Measurements from ENCODE around the gene TNFRSF19. TPM values are rescaled to one million over a fixed set of nuclear protein-coding genes. Genes with fewer than 3 reads are reported as not detected.

The TNFRSF19 gene
- total RNA-seq, 1 experiment from 2014 or later, result 0.24 TPM

GRCh38 chr13:23599083-23599925, 29.1 kb downstream of the TNFRSF19 start:
- Histone ChIP-seq H3K27ac (no peak overlapping the region), H3K79me2 (ENCODE audit: low read depth) (no peaks in the 10 kb centered on the region), H2AFZ (no peak overlapping the region), H3K36me3 (ENCODE audit: low read depth) (no peaks in the 10 kb centered on the region), H4K20me1 (ENCODE audit: insufficient read depth) (no peaks in the 10 kb centered on the region), H3K4me3 (no peak overlapping the region), H3F3A (ENCODE audit: insufficient read depth, low read depth) (no peaks in the 10 kb centered on the region), H3K27me3 (ENCODE audit: insufficient read depth, low read depth) (no peaks in the 10 kb centered on the region), H3K4me2 (peak overlapping the region; percentile 22; the same call in 1 of the 2 replicates), H3K9me2 (ENCODE audit: insufficient read depth) (peaks cover 3% of the 10 kb centered on the region; the same call in 1 of the 2 replicates), H3K4me1 (replicated peaks; ENCODE audit: insufficient read depth) (peaks cover 15% of the 10 kb centered on the region), H3K9me3 (ENCODE audit: insufficient read depth, low read depth) (no peaks in the 10 kb centered on the region)
- POLR2A ChIA-PET (ENCODE audit: unreplicated experiment), result no interaction called here
- peak; percentile 30 to 60 for DNase-seq
- TF ChIP-seq CTCF (conservative IDR thresholded peaks at IDR 0.05), result no peak
- TF ChIP-seq EZH2 (IDR thresholded peaks at IDR 0.05; ENCODE audit: low read depth), result no peak
- no TSS peak for BruUV-seq (replicated peaks)
- intact Hi-C loops (cut with micrococcal nuclease; ENCODE audit: unreplicated experiment), result no loop called here
- CTCF ChIA-PET, result no interaction called here

DNA sequence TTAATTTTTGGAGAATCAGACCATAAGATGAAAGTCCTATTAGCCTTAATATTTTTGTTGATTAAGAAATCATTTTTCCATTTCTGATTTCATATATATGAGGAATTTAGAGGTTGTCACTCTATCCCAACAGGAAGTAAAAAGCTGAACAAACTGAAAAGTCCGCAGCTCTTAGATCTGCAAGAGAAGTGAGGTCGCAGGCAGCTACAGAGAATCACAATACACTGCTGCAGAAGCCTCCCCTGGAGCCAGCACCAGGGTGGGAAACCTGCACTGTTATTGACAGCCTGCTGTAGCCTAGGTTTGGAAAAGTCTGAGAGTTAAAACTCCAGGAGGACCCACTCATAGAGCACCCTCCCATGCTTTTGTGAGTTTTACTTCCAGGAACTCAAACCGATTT, 29.9 kb downstream of the TNFRSF19 start:
- intact Hi-C loops (cut with micrococcal nuclease; ENCODE audit: unreplicated experiment), result no loop called here
- no peaks in the 10 kb centered on the region for H4K20me1 ChIP-seq (ENCODE audit: insufficient read depth)
- H3K27ac ChIP-seq, result no peak overlapping the region
- no peaks in the 10 kb centered on the region for H3F3A ChIP-seq (ENCODE audit: insufficient read depth, low read depth)
- no peak overlapping the region for H3K4me3 ChIP-seq
- BruUV-seq (replicated peaks), result TSS peak; percentile 22
- peaks cover 15% of the 10 kb centered on the region for H3K4me1 ChIP-seq (replicated peaks; ENCODE audit: insufficient read depth)
- H3K9me3 ChIP-seq (ENCODE audit: insufficient read depth, low read depth), result no peaks in the 10 kb centered on the region
- CTCF ChIA-PET, result no interaction called here
- DNase-seq, result no peak
- TF ChIP-seq CTCF (conservative IDR thresholded peaks at IDR 0.05) (no peak), EZH2 (IDR thresholded peaks at IDR 0.05; ENCODE audit: low read depth) (no peak)
- H3K79me2 ChIP-seq (ENCODE audit: low read depth), result no peaks in the 10 kb centered on the region
- H3K9me2 ChIP-seq (ENCODE audit: insufficient read depth), result peaks cover 3% of the 10 kb centered on the region; the same call in 1 of the 2 replicates
- no peaks in the 10 kb centered on the region for H3K36me3 ChIP-seq (ENCODE audit: low read depth)
- no peak overlapping the region for H2AFZ ChIP-seq
- POLR2A ChIA-PET (ENCODE audit: unreplicated experiment), result no interaction called here
- no peak overlapping the region for H3K4me2 ChIP-seq
- H3K27me3 ChIP-seq (ENCODE audit: insufficient read depth, low read depth), result no peaks in the 10 kb centered on the region

GRCh38 chr13:23600534-23600933, 30.3 kb downstream of the TNFRSF19 start:
- H3K79me2 ChIP-seq (ENCODE audit: low read depth), result no peaks in the 10 kb centered on the region
- no peaks in the 10 kb centered on the region for H3K9me3 ChIP-seq (ENCODE audit: insufficient read depth, low read depth)
- TF ChIP-seq CTCF (conservative IDR thresholded peaks at IDR 0.05) (no peak), EZH2 (IDR thresholded peaks at IDR 0.05; ENCODE audit: low read depth) (no peak)
- intact Hi-C loops (cut with micrococcal nuclease; ENCODE audit: unreplicated experiment), result no loop called here
- DNase-seq, result no peak
- ChIA-PET CTCF (no interaction called here), POLR2A (ENCODE audit: unreplicated experiment) (no interaction called here)
- no peak overlapping the region for H3K4me3 ChIP-seq
- no peaks in the 10 kb centered on the region for H3F3A ChIP-seq (ENCODE audit: insufficient read depth, low read depth)
- H2AFZ ChIP-seq, result no peak overlapping the region
- peaks cover 3% of the 10 kb centered on the region; the same call in 1 of the 2 replicates for H3K9me2 ChIP-seq (ENCODE audit: insufficient read depth)
- no TSS peak for BruUV-seq (replicated peaks)
- H3K27me3 ChIP-seq (ENCODE audit: insufficient read depth, low read depth), result no peaks in the 10 kb centered on the region
- H3K4me1 ChIP-seq (replicated peaks; ENCODE audit: insufficient read depth), result peaks cover 15% of the 10 kb centered on the region
- H3K27ac ChIP-seq, result no peak overlapping the region
- no peaks in the 10 kb centered on the region for H4K20me1 ChIP-seq (ENCODE audit: insufficient read depth)
- no peak overlapping the region for H3K4me2 ChIP-seq
- no peaks in the 10 kb centered on the region for H3K36me3 ChIP-seq (ENCODE audit: low read depth)

Measured in PC-9 (cell line).